Endodermal cell (in vitro differentiated cells): ENCODE results near the gene BANF1. TPM values are rescaled to one million over a fixed set of nuclear protein-coding genes. Genes with fewer than 3 reads are reported as not detected.

Experiments
- DNase-seq: peaks from one replicate; pipeline ENCODE4 v3.0.0-alpha.2; 2017
- H3K27ac ChIP-seq: 2 replicates; pipeline ENCODE4 v1.5.1; 2013; ENCODE audit warnings: mild to moderate bottlenecking, low read depth, low read length, moderate library complexity
- H3K27me3 ChIP-seq: 2 replicates; pipeline ENCODE4 v1.6.1; 2013; ENCODE audit warnings: mild to moderate bottlenecking, low read length, moderate library complexity; ENCODE audit not compliant: insufficient read depth, control insufficient read depth, poor library complexity, severe bottlenecking
- H3K36me3 ChIP-seq: 2 replicates; pipeline ENCODE4 v1.7.0; 2013; ENCODE audit warnings: mild to moderate bottlenecking, low read length, moderate library complexity; ENCODE audit not compliant: control insufficient read depth, insufficient read depth
- H3K4me1 ChIP-seq: one replicate; pipeline ENCODE4 v1.7.0; 2013; ENCODE audit warnings: low read length; ENCODE audit not compliant: control insufficient read depth, insufficient read depth
- H3K4me3 ChIP-seq: 2 replicates; pipeline ENCODE4 v1.5.1; 2013; ENCODE audit warnings: mild to moderate bottlenecking, low read length, moderate library complexity
- H3K9ac ChIP-seq: 2 replicates; pipeline ENCODE4 v1.6.1; 2013; ENCODE audit warnings: mild to moderate bottlenecking, low read length, moderate library complexity; ENCODE audit not compliant: poor library complexity, severe bottlenecking; ENCODE audit errors: extremely low read depth
- H3K9me3 ChIP-seq: 2 replicates; pipeline ENCODE4 v1.6.1; 2013; ENCODE audit warnings: mild to moderate bottlenecking, low read length, moderate library complexity; ENCODE audit not compliant: control insufficient read depth
- H3K27ac Mint-ChIP-seq: 2 replicates; pipeline ENCODE4 v1.8.0; 2020; ENCODE audit warnings: mixed read lengths
- H3K27me3 Mint-ChIP-seq: 2 replicates; pipeline ENCODE4 v1.8.0; 2021; ENCODE audit warnings: mild to moderate bottlenecking, mixed read lengths; ENCODE audit not compliant: insufficient read depth
- H3K36me3 Mint-ChIP-seq: 2 replicates; pipeline ENCODE4 v1.8.0; 2020; ENCODE audit warnings: low read depth, mixed read lengths
- H3K4me1 Mint-ChIP-seq: 2 replicates; pipeline ENCODE4 v1.8.0; 2020; ENCODE audit warnings: mixed read lengths
- H3K4me3 Mint-ChIP-seq: 2 replicates; pipeline ENCODE4 v1.8.0; 2020; ENCODE audit warnings: mild to moderate bottlenecking, moderate library complexity, mixed read lengths
- H3K9me3 Mint-ChIP-seq: 2 replicates; pipeline ENCODE4 v1.8.0; 2020; ENCODE audit warnings: mild to moderate bottlenecking, mixed read lengths
- CTCF ChIP-seq: fragments of 200-600 bp; sonication (generic); conservative IDR thresholded peaks from 2 replicates; pipeline ENCODE4 v1.5.0; 2021; ENCODE audit warnings: antibody characterized with exemption, mild to moderate bottlenecking
- WGBS, 2 experiments: methylation state at CpG; one replicate each; pipeline versions ENCODE4 v1.1.5 to v1.1.7; 2013; ENCODE audit warnings: missing lambda C conversion rate in 2 of 2, mixed read lengths in 1 of 2; ENCODE audit not compliant: insufficient coverage in 1 of 2, insufficient read length in 1 of 2; 5-methylcytosine and 5-hydroxymethylcytosine counted together
- total RNA-seq, 2 donors: library from RNA; stranded (reverse); fragmentation: NEBNext Ultra II Directional in 1 of 2; extraction: Animal tissue kit (Norgen Biotek cat#: 25700) in 1 of 2; gene quantifications; 2 replicates in 1 of 2; 3 replicates in 1 of 2; pipeline ENCODE4 v1.2.1, GENCODE V29; 2021

Gene BANF1
- total RNA-seq, 2 donors from 2014 or later = 348 to 409 TPM

GRCh38 chr11:66037327-66037726, 35.0 kb downstream of the BANF1 start:
- WGBS, 2 experiments = 86 to 90% methylated on average over 3 of the region's 3 CpGs

GRCh38 chr11:66039765-66040164, 37.5 kb downstream of the BANF1 start:
- TF ChIP-seq CTCF = no peak
- no peak for DNase-seq
- 89 to 93% methylated on average over 3 of the region's 3 CpGs for WGBS, 2 experiments
- Histone ChIP-seq H3K9ac (no peak overlapping the region), H3K9me3 (no peaks in the 10 kb centered on the region), H3K27ac (no peak overlapping the region), H3K27me3 (no peaks in the 10 kb centered on the region), H3K4me1 (no peaks in the 10 kb centered on the region), H3K36me3 (no peaks in the 10 kb centered on the region), H3K4me3 (no peak overlapping the region)
- peaks cover 15% of the 10 kb centered on the region for H3K36me3 Mint-ChIP-seq
- peaks cover 3% of the 10 kb centered on the region for H3K4me1 Mint-ChIP-seq
- H3K9me3 Mint-ChIP-seq = peaks cover 18% of the 10 kb centered on the region
- no peak overlapping the region for H3K27ac Mint-ChIP-seq
- peaks cover 14% of the 10 kb centered on the region for H3K27me3 Mint-ChIP-seq
- no peak overlapping the region for H3K4me3 Mint-ChIP-seq

More at GRCh38 chr11:66037327-66037726, 35.0 kb downstream of the BANF1 start:
- H3K27ac Mint-ChIP-seq = no peak overlapping the region
- Histone ChIP-seq H3K27me3 (no peaks in the 10 kb centered on the region), H3K4me1 (no peaks in the 10 kb centered on the region), H3K4me3 (no peak overlapping the region), H3K27ac (no peak overlapping the region), H3K9me3 (no peaks in the 10 kb centered on the region), H3K9ac (no peak overlapping the region), H3K36me3 (no peaks in the 10 kb centered on the region)
- TF ChIP-seq CTCF = no peak
- no peak for DNase-seq
- H3K36me3 Mint-ChIP-seq = peaks cover 5% of the 10 kb centered on the region
- H3K4me3 Mint-ChIP-seq = no peak overlapping the region
- H3K4me1 Mint-ChIP-seq = no peaks in the 10 kb centered on the region
- H3K9me3 Mint-ChIP-seq = peaks cover 18% of the 10 kb centered on the region
- H3K27me3 Mint-ChIP-seq = peaks cover 17% of the 10 kb centered on the region

GRCh38 chr11:66042227-66042995, 40.1 kb downstream of the BANF1 start:
- Histone ChIP-seq H3K27ac (no peak overlapping the region), H3K9ac (no peak overlapping the region), H3K4me1 (peaks cover 4% of the 10 kb centered on the region), H3K27me3 (no peaks in the 10 kb centered on the region), H3K4me3 (no peak overlapping the region), H3K9me3 (no peaks in the 10 kb centered on the region), H3K36me3 (no peaks in the 10 kb centered on the region)
- H3K9me3 Mint-ChIP-seq = peaks cover 5% of the 10 kb centered on the region
- H3K4me1 Mint-ChIP-seq = peaks cover 10% of the 10 kb centered on the region
- no peaks in the 10 kb centered on the region for H3K27me3 Mint-ChIP-seq
- H3K36me3 Mint-ChIP-seq = peaks cover 17% of the 10 kb centered on the region
- WGBS, 2 experiments = 94 to 97% methylated on average over 64 to 81 of the region's 81 CpGs
- no peak overlapping the region for H3K27ac Mint-ChIP-seq
- H3K4me3 Mint-ChIP-seq = no peak overlapping the region
- no peak for DNase-seq
- TF ChIP-seq CTCF = no peak
